ENCODE measurements around the gene MIPEP.
"Not testable (repeated sequence)": the region's sequence is repeated elsewhere in the genome, so short reads cannot be mapped to it uniquely, and the experiment has no call there.

The MIPEP gene

GRCh38 chr13:23884361-23884760, 4.8 kb downstream of the MIPEP start:
- not testable (repeated sequence) for DNase-seq

- DNase-seq: no peak
Observed at GRCh38 chr13:23883255-23883654, 5.9 kb downstream of the MIPEP start.

GRCh38 chr13:23881402-23881800, 7.8 kb downstream of the MIPEP start:
- not testable (repeated sequence) for DNase-seq

- DNase-seq: not testable (repeated sequence)
Observed at GRCh38 chr13:23880493-23881401, 8.5 kb downstream of the MIPEP start.

- no peak for DNase-seq
Observed at GRCh38 chr13:23877286-23877685, 11.9 kb downstream of the MIPEP start.

- no peak for DNase-seq
Observed at GRCh38 chr13:23876265-23876664, 12.9 kb downstream of the MIPEP start.

GRCh38 chr13:23871616-23872220, 17.5 kb downstream of the MIPEP start:
- no peak for DNase-seq

- no peak for DNase-seq
Observed at GRCh38 chr13:23870356-23871140, 18.7 kb downstream of the MIPEP start.

GRCh38 chr13:23868521-23868920, 20.7 kb downstream of the MIPEP start:
- no peak for DNase-seq

- DNase-seq: no peak
Observed at GRCh38 chr13:23867027-23867491, 22.1 kb downstream of the MIPEP start.

GRCh38 chr13:23866420-23867026, 22.7 kb downstream of the MIPEP start:
- no peak for DNase-seq

- DNase-seq: no peak
Observed at GRCh38 chr13:23865906-23866305, 23.3 kb downstream of the MIPEP start.

- no peak for DNase-seq
Observed at GRCh38 chr13:23865026-23865425, 24.2 kb downstream of the MIPEP start.

- DNase-seq: no peak
Observed at GRCh38 chr13:23861310-23861709, 27.9 kb downstream of the MIPEP start.

- no peak for DNase-seq
Observed at GRCh38 chr13:23859904-23860303, 29.3 kb downstream of the MIPEP start.

- no peak for DNase-seq
Observed at GRCh38 chr13:23859455-23859854, 29.7 kb downstream of the MIPEP start.

- DNase-seq: no peak
Observed at GRCh38 chr13:23858546-23858945, 30.7 kb downstream of the MIPEP start.

- DNase-seq: no peak
Observed at GRCh38 chr13:23856008-23856750, 33.0 kb downstream of the MIPEP start.

- no peak for DNase-seq
Observed at GRCh38 chr13:23855360-23855759, 33.8 kb downstream of the MIPEP start.

- DNase-seq: no peak
Observed at GRCh38 chr13:23852351-23852750, 36.8 kb downstream of the MIPEP start.

GRCh38 chr13:23851106-23851505, 38.1 kb downstream of the MIPEP start:
- DNase-seq: no peak

- DNase-seq: no peak
Observed at GRCh38 chr13:23850134-23850533, 39.1 kb downstream of the MIPEP start.
